ENCODE results near the gene MDP1. TPM values are rescaled to one million over a fixed set of nuclear protein-coding genes. Genes with fewer than 3 reads are reported as not detected.

The MDP1 gene
- total and polyA plus RNA-seq, 2 of the 8 experiments (the other 6 are each of a cell fraction or from before 2014, with no cell fraction given): 17.7 to 32.2 TPM

DNA sequence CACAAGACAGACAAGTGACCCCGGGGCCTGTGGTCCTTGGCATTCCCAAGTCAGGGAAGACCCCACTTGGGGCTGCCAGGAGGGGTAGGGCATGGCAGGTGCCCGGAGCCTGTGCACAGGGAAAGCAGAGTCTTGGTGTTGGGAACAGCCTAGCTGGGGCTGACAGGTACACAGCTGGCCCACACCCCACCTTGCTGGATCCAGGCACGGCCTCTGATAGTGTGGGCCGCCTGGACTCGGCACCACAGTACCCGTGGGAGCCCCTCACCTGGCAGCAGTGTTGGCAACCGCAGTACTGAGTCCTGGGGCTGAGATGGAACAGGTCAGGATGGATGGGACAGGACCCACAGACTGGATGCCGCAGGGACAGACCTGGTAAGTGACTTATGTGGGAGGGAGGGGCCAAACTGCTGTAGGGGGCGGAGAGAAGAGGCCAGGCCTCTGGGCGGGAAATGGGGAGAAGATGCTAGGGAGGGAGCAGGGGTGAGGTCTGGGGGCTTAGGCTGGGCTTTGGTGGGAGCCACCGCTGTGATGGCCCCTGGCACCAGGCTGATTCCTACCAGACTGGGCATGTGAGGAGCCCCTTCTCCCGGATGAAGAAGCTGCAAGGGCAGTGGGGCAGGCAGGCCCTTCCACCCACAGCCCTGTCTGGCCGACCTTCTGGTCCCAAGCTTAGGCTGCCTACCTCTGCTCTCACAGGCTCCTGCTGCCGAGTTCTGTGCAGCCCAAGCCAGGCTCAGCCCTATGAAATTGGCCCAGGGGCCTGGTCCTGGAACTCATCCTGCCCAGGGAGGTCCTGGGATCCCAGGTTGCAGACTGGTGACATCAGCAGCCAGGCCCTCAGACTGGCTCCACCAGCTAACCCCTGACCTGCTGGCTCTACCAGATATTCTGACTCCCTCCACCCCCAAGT lies 47.2 kb upstream of the MDP1 start, which contains the start of gene TGM1 (continued):
- TF ChIP-seq, protein P1, sequence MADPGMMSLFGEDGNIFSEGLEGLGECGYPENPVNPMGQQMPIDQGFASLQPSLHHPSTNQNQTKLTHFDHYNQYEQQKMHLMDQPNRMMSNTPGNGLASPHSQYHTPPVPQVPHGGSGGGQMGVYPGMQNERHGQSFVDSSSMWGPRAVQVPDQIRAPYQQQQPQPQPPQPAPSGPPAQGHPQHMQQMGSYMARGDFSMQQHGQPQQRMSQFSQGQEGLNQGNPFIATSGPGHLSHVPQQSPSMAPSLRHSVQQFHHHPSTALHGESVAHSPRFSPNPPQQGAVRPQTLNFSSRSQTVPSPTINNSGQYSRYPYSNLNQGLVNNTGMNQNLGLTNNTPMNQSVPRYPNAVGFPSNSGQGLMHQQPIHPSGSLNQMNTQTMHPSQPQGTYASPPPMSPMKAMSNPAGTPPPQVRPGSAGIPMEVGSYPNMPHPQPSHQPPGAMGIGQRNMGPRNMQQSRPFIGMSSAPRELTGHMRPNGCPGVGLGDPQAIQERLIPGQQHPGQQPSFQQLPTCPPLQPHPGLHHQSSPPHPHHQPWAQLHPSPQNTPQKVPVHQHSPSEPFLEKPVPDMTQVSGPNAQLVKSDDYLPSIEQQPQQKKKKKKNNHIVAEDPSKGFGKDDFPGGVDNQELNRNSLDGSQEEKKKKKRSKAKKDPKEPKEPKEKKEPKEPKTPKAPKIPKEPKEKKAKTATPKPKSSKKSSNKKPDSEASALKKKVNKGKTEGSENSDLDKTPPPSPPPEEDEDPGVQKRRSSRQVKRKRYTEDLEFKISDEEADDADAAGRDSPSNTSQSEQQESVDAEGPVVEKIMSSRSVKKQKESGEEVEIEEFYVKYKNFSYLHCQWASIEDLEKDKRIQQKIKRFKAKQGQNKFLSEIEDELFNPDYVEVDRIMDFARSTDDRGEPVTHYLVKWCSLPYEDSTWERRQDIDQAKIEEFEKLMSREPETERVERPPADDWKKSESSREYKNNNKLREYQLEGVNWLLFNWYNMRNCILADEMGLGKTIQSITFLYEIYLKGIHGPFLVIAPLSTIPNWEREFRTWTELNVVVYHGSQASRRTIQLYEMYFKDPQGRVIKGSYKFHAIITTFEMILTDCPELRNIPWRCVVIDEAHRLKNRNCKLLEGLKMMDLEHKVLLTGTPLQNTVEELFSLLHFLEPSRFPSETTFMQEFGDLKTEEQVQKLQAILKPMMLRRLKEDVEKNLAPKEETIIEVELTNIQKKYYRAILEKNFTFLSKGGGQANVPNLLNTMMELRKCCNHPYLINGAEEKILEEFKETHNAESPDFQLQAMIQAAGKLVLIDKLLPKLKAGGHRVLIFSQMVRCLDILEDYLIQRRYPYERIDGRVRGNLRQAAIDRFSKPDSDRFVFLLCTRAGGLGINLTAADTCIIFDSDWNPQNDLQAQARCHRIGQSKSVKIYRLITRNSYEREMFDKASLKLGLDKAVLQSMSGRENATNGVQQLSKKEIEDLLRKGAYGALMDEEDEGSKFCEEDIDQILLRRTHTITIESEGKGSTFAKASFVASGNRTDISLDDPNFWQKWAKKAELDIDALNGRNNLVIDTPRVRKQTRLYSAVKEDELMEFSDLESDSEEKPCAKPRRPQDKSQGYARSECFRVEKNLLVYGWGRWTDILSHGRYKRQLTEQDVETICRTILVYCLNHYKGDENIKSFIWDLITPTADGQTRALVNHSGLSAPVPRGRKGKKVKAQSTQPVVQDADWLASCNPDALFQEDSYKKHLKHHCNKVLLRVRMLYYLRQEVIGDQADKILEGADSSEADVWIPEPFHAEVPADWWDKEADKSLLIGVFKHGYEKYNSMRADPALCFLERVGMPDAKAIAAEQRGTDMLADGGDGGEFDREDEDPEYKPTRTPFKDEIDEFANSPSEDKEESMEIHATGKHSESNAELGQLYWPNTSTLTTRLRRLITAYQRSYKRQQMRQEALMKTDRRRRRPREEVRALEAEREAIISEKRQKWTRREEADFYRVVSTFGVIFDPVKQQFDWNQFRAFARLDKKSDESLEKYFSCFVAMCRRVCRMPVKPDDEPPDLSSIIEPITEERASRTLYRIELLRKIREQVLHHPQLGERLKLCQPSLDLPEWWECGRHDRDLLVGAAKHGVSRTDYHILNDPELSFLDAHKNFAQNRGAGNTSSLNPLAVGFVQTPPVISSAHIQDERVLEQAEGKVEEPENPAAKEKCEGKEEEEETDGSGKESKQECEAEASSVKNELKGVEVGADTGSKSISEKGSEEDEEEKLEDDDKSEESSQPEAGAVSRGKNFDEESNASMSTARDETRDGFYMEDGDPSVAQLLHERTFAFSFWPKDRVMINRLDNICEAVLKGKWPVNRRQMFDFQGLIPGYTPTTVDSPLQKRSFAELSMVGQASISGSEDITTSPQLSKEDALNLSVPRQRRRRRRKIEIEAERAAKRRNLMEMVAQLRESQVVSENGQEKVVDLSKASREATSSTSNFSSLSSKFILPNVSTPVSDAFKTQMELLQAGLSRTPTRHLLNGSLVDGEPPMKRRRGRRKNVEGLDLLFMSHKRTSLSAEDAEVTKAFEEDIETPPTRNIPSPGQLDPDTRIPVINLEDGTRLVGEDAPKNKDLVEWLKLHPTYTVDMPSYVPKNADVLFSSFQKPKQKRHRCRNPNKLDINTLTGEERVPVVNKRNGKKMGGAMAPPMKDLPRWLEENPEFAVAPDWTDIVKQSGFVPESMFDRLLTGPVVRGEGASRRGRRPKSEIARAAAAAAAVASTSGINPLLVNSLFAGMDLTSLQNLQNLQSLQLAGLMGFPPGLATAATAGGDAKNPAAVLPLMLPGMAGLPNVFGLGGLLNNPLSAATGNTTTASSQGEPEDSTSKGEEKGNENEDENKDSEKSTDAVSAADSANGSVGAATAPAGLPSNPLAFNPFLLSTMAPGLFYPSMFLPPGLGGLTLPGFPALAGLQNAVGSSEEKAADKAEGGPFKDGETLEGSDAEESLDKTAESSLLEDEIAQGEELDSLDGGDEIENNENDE (IDR thresholded peaks at IDR 0.05; ENCODE audit: insufficient replicate concordance, low read length): no peak
- TF ChIP-seq SRF (IDR thresholded peaks at IDR 0.05; ENCODE audit: low read depth, low read length): no peak
- no peak for TF ChIP-seq KDM5A (IDR thresholded peaks at IDR 0.05; ENCODE audit: low read length)
- TF ChIP-seq POU5F1 (IDR thresholded peaks at IDR 0.05; ENCODE audit: low read depth, low read length): no peak
- TF ChIP-seq EGR1 (IDR thresholded peaks at IDR 0.05; ENCODE audit: borderline replicate concordance, low read depth, low read length): no peak
- TF ChIP-seq YY1 (IDR thresholded peaks at IDR 0.05; ENCODE audit: low read depth, low read length): no peak
- no peak for TF ChIP-seq RNF2 (IDR thresholded peaks at IDR 0.05; ENCODE audit: borderline replicate concordance, low read depth, low read length, missing control alignments, poor library complexity, severe bottlenecking)

Measured in H1 (cell line).